ENCODE data around the gene LPP. TPM values are rescaled to one million over a fixed set of nuclear protein-coding genes. Genes with fewer than 3 reads are reported as not detected.

LPP gene
- total RNA-seq, 4 donors from 2014 or later: 56.0 to 65.7 (median 58.1) TPM

DNA sequence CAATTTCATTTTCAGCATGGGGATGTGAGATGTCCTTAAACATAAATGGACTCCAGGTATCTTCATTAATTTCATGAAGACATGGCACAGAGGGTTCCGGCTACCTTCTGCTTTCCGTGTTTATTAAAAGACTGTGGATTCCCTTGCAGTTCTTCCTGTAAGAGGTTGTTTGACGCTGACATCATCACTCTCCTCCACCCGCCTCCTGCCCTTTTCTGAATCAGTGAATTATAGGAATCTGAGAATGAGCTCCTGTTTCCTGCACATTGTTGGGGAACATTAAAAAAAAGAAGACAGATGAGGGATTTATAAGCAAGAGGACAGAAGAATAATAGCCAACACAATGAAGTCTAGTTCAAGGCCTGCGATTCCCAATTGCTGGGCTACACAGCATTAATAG lies 191.3 kb downstream of the LPP start:
- H3K27me3 ChIP-seq: no peaks in the 10 kb centered on the region
- in situ Hi-C loops (cut with MboI; ENCODE audit: low sequenced_read_pairs in 4 of 4): loop anchor here in 1 of 4 donors (10.0 kb wide), 1 partner anchor 600 kb away; the partner anchor contains the start of gene BCL6
- no peak overlapping the region for H3K4me3 ChIP-seq
- peak overlapping the region; percentile 87 to 93 (median 91) for H3K27ac ChIP-seq
- no peaks in the 10 kb centered on the region for H3K9me3 ChIP-seq
- H3K4me1 ChIP-seq: peaks cover 62 to 70% of the 10 kb centered on the region in 2 donors
- ATAC-seq (no peak), DNase-seq (no peak)
- intact Hi-C loops (cut with DNase I; ENCODE audit: low total_unique reads): loop anchor here (5.0 kb wide), 1 partner anchor 598 kb away; the partner anchor contains the start of gene BCL6
- no peaks in the 10 kb centered on the region for H3K36me3 ChIP-seq
- TF ChIP-seq POLR2A (IDR thresholded peaks at IDR 0.05): no peak
- TF ChIP-seq, protein P1, sequence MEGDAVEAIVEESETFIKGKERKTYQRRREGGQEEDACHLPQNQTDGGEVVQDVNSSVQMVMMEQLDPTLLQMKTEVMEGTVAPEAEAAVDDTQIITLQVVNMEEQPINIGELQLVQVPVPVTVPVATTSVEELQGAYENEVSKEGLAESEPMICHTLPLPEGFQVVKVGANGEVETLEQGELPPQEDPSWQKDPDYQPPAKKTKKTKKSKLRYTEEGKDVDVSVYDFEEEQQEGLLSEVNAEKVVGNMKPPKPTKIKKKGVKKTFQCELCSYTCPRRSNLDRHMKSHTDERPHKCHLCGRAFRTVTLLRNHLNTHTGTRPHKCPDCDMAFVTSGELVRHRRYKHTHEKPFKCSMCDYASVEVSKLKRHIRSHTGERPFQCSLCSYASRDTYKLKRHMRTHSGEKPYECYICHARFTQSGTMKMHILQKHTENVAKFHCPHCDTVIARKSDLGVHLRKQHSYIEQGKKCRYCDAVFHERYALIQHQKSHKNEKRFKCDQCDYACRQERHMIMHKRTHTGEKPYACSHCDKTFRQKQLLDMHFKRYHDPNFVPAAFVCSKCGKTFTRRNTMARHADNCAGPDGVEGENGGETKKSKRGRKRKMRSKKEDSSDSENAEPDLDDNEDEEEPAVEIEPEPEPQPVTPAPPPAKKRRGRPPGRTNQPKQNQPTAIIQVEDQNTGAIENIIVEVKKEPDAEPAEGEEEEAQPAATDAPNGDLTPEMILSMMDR (IDR thresholded peaks at IDR 0.05 in 4 of 5, conservative IDR thresholded peaks at IDR 0.05 in 1 of 5): no peak

- TF ChIP-seq, protein P1 (IDR thresholded peaks at IDR 0.05 in 4 of 5, conservative IDR thresholded peaks at IDR 0.05 in 1 of 5): no peak
- no peak for TF ChIP-seq POLR2A (IDR thresholded peaks at IDR 0.05)
- DNase-seq (peak in 1 of 2 donors; percentile 61), ATAC-seq (peak; percentile 31 to 36)
- Histone ChIP-seq H3K27ac (peak overlapping the region; percentile 80 to 91 (median 86)), H3K4me1 (peaks cover 42 to 80% of the 10 kb centered on the region in 2 donors), H3K36me3 (no peaks in the 10 kb centered on the region), H3K9me3 (no peaks in the 10 kb centered on the region), H3K4me3 (no peak overlapping the region), H3K27me3 (no peaks in the 10 kb centered on the region)
- in situ Hi-C loops (cut with MboI; ENCODE audit: low sequenced_read_pairs in 4 of 4): loop anchor here in 1 of 4 donors (10.0 kb wide), 1 partner anchor 604 kb away; the partner anchor contains the start of gene BCL6
- intact Hi-C loops (cut with DNase I; ENCODE audit: low total_unique reads): loop anchor here (5.0 kb wide), 1 partner anchor 601 kb away; the partner anchor contains the start of gene BCL6
Measured at GRCh38 chr3:188348435-188349244, 194.7 kb downstream of the LPP start.

DNA sequence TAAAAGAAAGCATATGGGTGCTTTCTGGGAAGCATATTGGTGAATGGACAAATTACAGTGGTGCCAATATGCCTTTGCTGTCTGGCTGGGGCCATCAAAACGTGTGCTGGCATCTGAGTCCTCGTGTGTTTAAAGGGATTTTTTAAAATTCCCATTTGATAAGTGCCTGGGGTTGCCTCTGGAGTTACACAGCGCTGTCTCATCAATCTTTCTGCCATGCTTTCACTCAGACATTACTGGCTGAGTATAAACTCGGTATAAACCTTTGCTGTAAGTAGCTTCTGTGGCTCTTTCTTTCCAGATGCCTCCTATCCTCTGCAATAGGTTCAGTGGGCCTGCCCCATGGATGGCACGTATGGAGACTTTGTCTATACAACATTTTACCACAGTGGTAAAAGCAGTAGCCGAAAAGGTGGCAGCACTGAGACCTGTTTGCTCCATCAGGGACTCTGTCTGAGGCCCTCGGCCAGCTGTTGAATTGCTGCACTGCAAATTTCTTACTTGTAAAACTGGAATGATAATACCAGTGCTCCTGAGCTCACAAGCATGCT lies 195.5 kb downstream of the LPP start:
- Histone ChIP-seq H3K4me1 (peaks cover 36 to 74% of the 10 kb centered on the region in 2 donors), H3K9me3 (no peaks in the 10 kb centered on the region), H3K36me3 (no peaks in the 10 kb centered on the region), H3K4me3 (no peak overlapping the region), H3K27me3 (no peaks in the 10 kb centered on the region), H3K27ac (peak overlapping the region; percentile 80 to 91 (median 86))
- TF ChIP-seq POLR2A (IDR thresholded peaks at IDR 0.05): no peak
- TF ChIP-seq, protein P1 (IDR thresholded peaks at IDR 0.05 in 4 of 5, conservative IDR thresholded peaks at IDR 0.05 in 1 of 5): no peak
- ATAC-seq (peak in 1 of 2 donors; percentile 18), DNase-seq (peak in 1 of 2 donors; percentile 54)
- in situ Hi-C loops (cut with MboI; ENCODE audit: low sequenced_read_pairs in 4 of 4) (loop anchor here in 1 of 4 donors (10.0 kb wide), 1 partner anchor 605 kb away; the partner anchor contains the start of gene BCL6), intact Hi-C loops (cut with DNase I; ENCODE audit: low total_unique reads) (loop anchor here (5.0 kb wide), 1 partner anchor 602 kb away; the partner anchor contains the start of gene BCL6)

DNA sequence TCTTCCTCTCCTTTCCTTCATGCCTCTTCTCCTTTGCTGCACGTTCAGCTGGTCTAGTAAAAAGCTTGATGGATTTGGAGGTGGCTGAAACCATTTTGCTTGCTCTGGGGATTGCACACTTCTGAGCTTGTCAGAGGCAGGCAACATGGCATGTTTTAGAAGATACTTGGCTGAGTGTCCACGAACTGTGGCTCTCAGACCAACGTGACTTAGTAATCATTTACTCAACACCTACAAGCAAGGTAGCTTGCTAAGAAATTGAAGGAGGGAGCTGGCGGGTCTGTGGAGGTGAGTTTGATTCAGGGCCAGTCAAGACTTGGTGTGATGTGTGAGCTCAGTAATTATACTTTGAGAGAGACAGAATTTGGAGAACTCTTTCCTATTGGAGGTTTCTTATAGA lies 196.0 kb downstream of the LPP start:
- H3K4me1 ChIP-seq: peaks cover 36 to 69% of the 10 kb centered on the region in 2 donors

More for the DNA sequence above, 196.0 kb downstream of the LPP start:
- ATAC-seq: no peak
- in situ Hi-C loops (cut with MboI; ENCODE audit: low sequenced_read_pairs in 4 of 4) (loop anchor here in 2 of 4 donors (10.0 kb wide), 2 partner anchors 595 to 605 kb away; partner anchors contain the start of gene BCL6 (in 1 of the 2)), intact Hi-C loops (cut with DNase I; ENCODE audit: low total_unique reads) (loop anchor here (5.0 kb wide), 2 partner anchors 597 to 603 kb away; partner anchors contain the start of gene BCL6)
- H3K27ac ChIP-seq: peak overlapping the region; percentile 80 to 91 (median 86)
- H3K9me3 ChIP-seq: no peaks in the 10 kb centered on the region
- no peaks in the 10 kb centered on the region for H3K27me3 ChIP-seq
- no peak for DNase-seq
- H3K4me3 ChIP-seq: no peak overlapping the region
- TF ChIP-seq, protein P1 (IDR thresholded peaks at IDR 0.05 in 4 of 5, conservative IDR thresholded peaks at IDR 0.05 in 1 of 5): no peak
- TF ChIP-seq POLR2A (IDR thresholded peaks at IDR 0.05): no peak
- no peaks in the 10 kb centered on the region for H3K36me3 ChIP-seq

All from gastrocnemius medialis (tissue), 4 donors.